Upper lobe of left lung (tissue), 6 donors: ENCODE data around the gene OPCML. TPM values are rescaled to one million over a fixed set of nuclear protein-coding genes. Genes with fewer than 3 reads are reported as not detected.

Experiments
- ATAC-seq, 2 donors: fragments of 200-7000 bp; cut with Tn5 transposase; one replicate each; pipeline ENCODE4 v1.9.1; 2022; ENCODE audit warnings: mild to moderate bottlenecking in 2 of 2, moderate library complexity in 2 of 2; ENCODE audit not compliant: low FRiP score in 2 of 2
- DNase-seq, 2 donors: peaks; one replicate each; pipeline ENCODE4 v3.0.0-alpha.2; 2019 to 2020
- H3K27ac ChIP-seq, 4 donors: fragments of 200-600 bp; sonication (generic); one replicate each; pipeline ENCODE4 v1.5.1; 2016 to 2019
- H3K27me3 ChIP-seq, 4 donors: fragments of 200-600 bp; sonication (generic); one replicate each; pipeline ENCODE4 v1.5.1; 2017 to 2019
- H3K36me3 ChIP-seq, 4 donors: fragments of 200-600 bp; sonication (generic); one replicate each; pipeline ENCODE4 v1.5.1; 2016 to 2019
- H3K4me1 ChIP-seq, 4 donors: fragments of 200-600 bp; sonication (generic); one replicate each; pipeline ENCODE4 v1.5.1; 2018 to 2019
- H3K4me3 ChIP-seq, 4 donors: fragments of 200-600 bp; sonication (generic); one replicate each; pipeline ENCODE4 v1.5.1; 2017 to 2019; ENCODE audit warnings: mild to moderate bottlenecking in 2 of 4, moderate library complexity in 1 of 4
- H3K9me3 ChIP-seq, 4 donors: fragments of 200-600 bp; sonication (generic); one replicate each; pipeline ENCODE4 v1.5.1; 2018 to 2019
- EP300 ChIP-seq, 4 donors: sonication (generic); formaldehyde crosslinking; IDR thresholded peaks; one replicate each; pipeline ENCODE4 v1.5.1; 2017; ENCODE audit warnings: antibody characterized with exemption in 4 of 4, control low read depth in 2 of 4
- POLR2A ChIP-seq, 4 donors: fragments of 450-650 bp; IDR thresholded peaks; one replicate each; pipeline ENCODE4 v1.5.1; 2016 to 2017; ENCODE audit warnings: antibody characterized with exemption in 4 of 4, mild to moderate bottlenecking in 2 of 4
- POLR2AphosphoS5 ChIP-seq, 2 donors: sonication (generic); formaldehyde crosslinking; IDR thresholded peaks; one replicate each; pipeline ENCODE4 v1.5.1; 2017; ENCODE audit warnings: antibody characterized with exemption in 2 of 2
- WGBS, 2 donors: methylation state at CpG; one replicate each; pipeline ENCODE4 v1.1.5; 2017 to 2018; 5-methylcytosine and 5-hydroxymethylcytosine counted together
- total RNA-seq, 6 donors: library from RNA; depleted of rRNA in 4 of 6; stranded (reverse); fragments of >200 nt in 4 of 6; gene quantifications; one replicate each; pipeline versions ENCODE4 v1.1.0 to v1.2.1, GENCODE V29; 2016 to 2021
- TF ChIP-seq, protein P1 (sequence below), 6 experiments: fragments of 450-650 bp in 4 of 6; fragments of 200-600 bp in 2 of 6; sonication (generic) in 2 of 6; IDR thresholded peaks; one replicate each; pipeline ENCODE4 v1.5.1; 2016 to 2019; ENCODE audit warnings: antibody characterized with exemption in 6 of 6
- donor health status: DM: no; HTN: no; CAD: no; lungs with moderate emphysema.
- donor health status: DM: no; HTN: yes; CAD: no; lungs with severe emphysema.

The OPCML gene
- total RNA-seq, 6 donors from 2014 or later, result 0.10 TPM; not detected in 5

- no peak for DNase-seq
- 90 to 92% methylated on average over 3 of the region's 3 CpGs for WGBS, 2 donors
Measured at GRCh38 chr11:133166662-133167061, 365.6 kb downstream of the OPCML start.

DNA sequence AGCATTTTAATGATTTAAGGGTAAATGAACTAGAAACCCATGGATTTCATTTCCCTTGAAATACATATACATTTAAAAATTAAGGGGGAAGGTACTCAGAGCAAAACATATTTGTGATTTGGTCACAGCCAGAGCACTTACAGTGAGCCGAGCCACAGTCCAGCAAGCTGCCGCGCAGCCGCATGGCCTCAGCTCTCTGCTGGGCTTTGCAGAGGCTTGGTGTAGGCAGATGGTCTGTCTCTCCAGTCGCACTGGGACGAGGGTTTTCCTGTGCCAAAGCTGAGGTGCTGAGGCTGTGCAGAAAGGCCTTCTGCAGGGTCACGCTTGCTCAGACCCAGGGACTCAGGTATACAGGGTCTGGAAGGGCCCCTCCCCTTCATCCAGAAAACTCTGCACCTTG lies 367.3 kb downstream of the OPCML start:
- Histone ChIP-seq H3K27ac (no peak overlapping the region), H3K36me3 (no peaks in the 10 kb centered on the region), H3K4me1 (no peaks in the 10 kb centered on the region), H3K9me3 (no peaks in the 10 kb centered on the region), H3K27me3 (no peaks in the 10 kb centered on the region), H3K4me3 (no peak overlapping the region)
- DNase-seq (peak in 1 of 2 donors; percentile 41), ATAC-seq (no peak)
- WGBS, 2 donors, result 69 to 76% methylated on average over 4 to 7 of the region's 7 CpGs
- TF ChIP-seq, protein P1, sequence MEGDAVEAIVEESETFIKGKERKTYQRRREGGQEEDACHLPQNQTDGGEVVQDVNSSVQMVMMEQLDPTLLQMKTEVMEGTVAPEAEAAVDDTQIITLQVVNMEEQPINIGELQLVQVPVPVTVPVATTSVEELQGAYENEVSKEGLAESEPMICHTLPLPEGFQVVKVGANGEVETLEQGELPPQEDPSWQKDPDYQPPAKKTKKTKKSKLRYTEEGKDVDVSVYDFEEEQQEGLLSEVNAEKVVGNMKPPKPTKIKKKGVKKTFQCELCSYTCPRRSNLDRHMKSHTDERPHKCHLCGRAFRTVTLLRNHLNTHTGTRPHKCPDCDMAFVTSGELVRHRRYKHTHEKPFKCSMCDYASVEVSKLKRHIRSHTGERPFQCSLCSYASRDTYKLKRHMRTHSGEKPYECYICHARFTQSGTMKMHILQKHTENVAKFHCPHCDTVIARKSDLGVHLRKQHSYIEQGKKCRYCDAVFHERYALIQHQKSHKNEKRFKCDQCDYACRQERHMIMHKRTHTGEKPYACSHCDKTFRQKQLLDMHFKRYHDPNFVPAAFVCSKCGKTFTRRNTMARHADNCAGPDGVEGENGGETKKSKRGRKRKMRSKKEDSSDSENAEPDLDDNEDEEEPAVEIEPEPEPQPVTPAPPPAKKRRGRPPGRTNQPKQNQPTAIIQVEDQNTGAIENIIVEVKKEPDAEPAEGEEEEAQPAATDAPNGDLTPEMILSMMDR (IDR thresholded peaks at IDR 0.05), result no peak
- no peak for TF ChIP-seq EP300 (IDR thresholded peaks at IDR 0.05)
- TF ChIP-seq POLR2AphosphoS5 (IDR thresholded peaks at IDR 0.05), result no peak
- TF ChIP-seq POLR2A (IDR thresholded peaks at IDR 0.05), result no peak

More at GRCh38 chr11:133166662-133167061, 365.6 kb downstream of the OPCML start:
- no peaks in the 10 kb centered on the region for H3K36me3 ChIP-seq
- H3K4me3 ChIP-seq, result no peak overlapping the region
- no peaks in the 10 kb centered on the region for H3K27me3 ChIP-seq
- H3K9me3 ChIP-seq, result no peaks in the 10 kb centered on the region
- H3K27ac ChIP-seq, result no peak overlapping the region
- no peak for ATAC-seq
- TF ChIP-seq, protein P1 (IDR thresholded peaks at IDR 0.05), result no peak
- no peak for TF ChIP-seq POLR2AphosphoS5 (IDR thresholded peaks at IDR 0.05)
- TF ChIP-seq EP300 (IDR thresholded peaks at IDR 0.05), result no peak
- no peak for TF ChIP-seq POLR2A (IDR thresholded peaks at IDR 0.05)
- no peaks in the 10 kb centered on the region for H3K4me1 ChIP-seq

DNA sequence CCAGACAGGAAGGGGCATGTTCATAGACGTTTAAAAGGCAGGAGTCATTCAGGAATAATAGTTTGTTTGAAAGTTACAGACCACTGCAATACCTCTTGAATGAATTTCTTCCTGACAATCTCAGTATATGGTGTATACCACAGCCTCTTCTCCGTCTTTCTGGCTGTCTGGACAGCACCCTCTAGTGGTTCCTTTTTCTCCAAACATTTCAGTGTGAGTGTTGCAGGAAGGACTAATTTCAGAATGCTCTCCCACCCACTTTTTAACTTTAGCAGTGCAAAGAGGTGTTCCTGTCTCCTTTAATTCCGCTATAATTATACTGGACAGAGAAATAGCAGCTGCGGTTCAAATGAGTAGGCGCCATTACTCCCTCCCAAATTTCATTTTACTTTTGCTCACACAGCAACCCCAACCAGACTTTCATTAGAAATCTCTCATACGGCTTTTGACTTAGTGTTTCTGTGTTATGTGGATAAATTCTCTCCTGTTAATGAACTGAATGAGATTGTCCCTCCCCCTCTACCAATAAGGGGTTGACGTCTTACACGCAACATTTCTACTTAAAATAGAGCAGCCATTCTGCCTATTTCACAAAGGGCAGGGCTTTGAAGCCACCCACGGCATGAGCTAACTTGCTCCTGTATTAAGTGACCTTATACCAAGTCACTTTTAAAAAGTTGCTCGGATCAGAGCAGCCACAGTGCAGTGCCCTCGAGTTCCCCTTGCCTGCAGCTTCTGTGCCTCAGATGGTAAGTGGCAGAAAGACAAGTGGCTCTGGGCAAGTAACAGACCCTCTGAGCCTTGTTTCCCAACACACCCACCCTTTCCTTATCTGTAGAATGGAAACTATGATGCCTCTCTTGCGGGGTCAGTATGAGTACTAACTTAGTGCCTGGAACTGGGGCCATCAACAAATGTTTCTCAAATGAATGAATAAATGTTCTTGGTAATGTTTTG lies 368.6 kb downstream of the OPCML start:
- no peaks in the 10 kb centered on the region for H3K27me3 ChIP-seq
- no peak for TF ChIP-seq EP300 (IDR thresholded peaks at IDR 0.05)
- TF ChIP-seq, protein P1 (IDR thresholded peaks at IDR 0.05), result peak in 5 of 6 experiments; percentile 40 to 61 (median 53)
- H3K4me3 ChIP-seq, result no peak overlapping the region
- WGBS, 2 donors, result 41 to 45% methylated on average over 12 of the region's 12 CpGs
- peak in 1 of 2 donors; percentile 78 for ATAC-seq
- no peaks in the 10 kb centered on the region for H3K36me3 ChIP-seq
- no peaks in the 10 kb centered on the region for H3K9me3 ChIP-seq
- H3K4me1 ChIP-seq, result no peaks in the 10 kb centered on the region
- no peak overlapping the region for H3K27ac ChIP-seq
- no peak for DNase-seq

GRCh38 chr11:133162227-133162626 lies 370.1 kb downstream of the OPCML start:
- WGBS, 2 donors, result 74 to 79% methylated on average over 12 of the region's 12 CpGs
- H3K27me3 ChIP-seq, result no peaks in the 10 kb centered on the region
- DNase-seq (no peak), ATAC-seq (no peak)
- no peak overlapping the region for H3K27ac ChIP-seq
- H3K36me3 ChIP-seq, result no peaks in the 10 kb centered on the region
- H3K9me3 ChIP-seq, result no peaks in the 10 kb centered on the region
- H3K4me3 ChIP-seq, result no peak overlapping the region
- H3K4me1 ChIP-seq, result no peaks in the 10 kb centered on the region
- TF ChIP-seq POLR2AphosphoS5 (IDR thresholded peaks at IDR 0.05) (no peak), POLR2A (IDR thresholded peaks at IDR 0.05) (no peak), EP300 (IDR thresholded peaks at IDR 0.05) (no peak)
- TF ChIP-seq, protein P1 (IDR thresholded peaks at IDR 0.05), result no peak
